Epithelial cell of proximal tubule (primary cell): ENCODE results near the gene DIPK1B. TPM values are rescaled to one million over a fixed set of nuclear protein-coding genes. Genes with fewer than 3 reads are reported as not detected.

ENCODE experiments used
- DNase-seq: peaks from one replicate; pipeline ENCODE4 v3.0.0-alpha.2; 2011; ENCODE audit warnings: low read depth
- H3K4me3 ChIP-seq: 2 replicates; pipeline ENCODE4 v1.5.1; 2011; ENCODE audit warnings: low read depth, mild to moderate bottlenecking, low read length
- CTCF ChIP-seq: conservative IDR thresholded peaks from 2 replicates; pipeline ENCODE4 v1.5.1; 2012; ENCODE audit warnings: low read depth, mild to moderate bottlenecking, low read length
- total RNA-seq: library from RNA; depleted of rRNA; stranded (reverse); fragments of >200 nt; gene quantifications from 2 replicates; pipeline ENCODE4 v1.2.3, GENCODE V29; 2015

DIPK1B gene
- total RNA-seq, 1 donor from 2014 or later = 20.3 TPM

GRCh38 chr9:136733611-136734010 lies 21.2 kb downstream of the DIPK1B start:
- no peak for TF ChIP-seq CTCF
- H3K4me3 ChIP-seq = no peak overlapping the region
- no peak for DNase-seq

GRCh38 chr9:136734837-136735496 lies 22.6 kb downstream of the DIPK1B start:
- TF ChIP-seq CTCF = no peak
- no peak for DNase-seq
- H3K4me3 ChIP-seq = no peak overlapping the region

- no peak for TF ChIP-seq CTCF
- H3K4me3 ChIP-seq = no peak overlapping the region
- DNase-seq = no peak
These were observed 23.6 kb downstream of the DIPK1B start for GRCh38 chr9:136735812-136736480.

GRCh38 chr9:136738960-136739359 lies 26.6 kb downstream of the DIPK1B start:
- no peak for DNase-seq
- TF ChIP-seq CTCF = no peak
- H3K4me3 ChIP-seq = no peak overlapping the region

GRCh38 chr9:136739509-136739908 lies 27.1 kb downstream of the DIPK1B start:
- DNase-seq = no peak
- TF ChIP-seq CTCF = no peak
- no peak overlapping the region for H3K4me3 ChIP-seq

- H3K4me3 ChIP-seq = no peak overlapping the region
- no peak for TF ChIP-seq CTCF
- DNase-seq = no peak
These were observed 27.7 kb downstream of the DIPK1B start for GRCh38 chr9:136740069-136740468.

- no peak for TF ChIP-seq CTCF
- DNase-seq = no peak
- H3K4me3 ChIP-seq = no peak overlapping the region
These were observed 28.1 kb downstream of the DIPK1B start for GRCh38 chr9:136740491-136740890.
